MCF 10A (cell line): ENCODE results near the gene SEMA3F. TPM values are rescaled to one million over a fixed set of nuclear protein-coding genes. Genes with fewer than 3 reads are reported as not detected.

Experiments used
- BruUV-seq: library from RNA; stranded (reverse); fragments of 400-500 nt; replicated peaks from 2 replicates; lab custom pipeline; 2021; lab: Mats Ljungman, UMichigan
- CTCF ChIA-PET: fragments of 300-600 bp; sonication (Branson Sonifier 250); formaldehyde crosslinking; extraction: SDS; loops from one replicate; lab custom pipeline; 2021; ENCODE audit warnings: antibody characterized with exemption, inconsistent platforms; lab: Yijun Ruan, JAX
- POLR2A ChIA-PET: fragments of 300-600, 350-650 bp; sonication (Branson Sonifier 250); formaldehyde crosslinking; extraction: SDS; loops from one replicate; lab custom pipeline; 2020; ENCODE audit warnings: antibody characterized with exemption, inconsistent platforms; lab: Yijun Ruan, JAX
- DNase-seq: peaks from one replicate; pipeline ENCODE4 v3.0.0-alpha.2; 2018; ENCODE audit not compliant: unreplicated experiment
- H3K27ac Mint-ChIP-seq: one replicate; pipeline ENCODE4 v1.8.0; 2022; ENCODE audit warnings: mild to moderate bottlenecking, low read depth, mixed read lengths; ENCODE audit not compliant: unreplicated experiment
- H3K27me3 Mint-ChIP-seq: one replicate; pipeline ENCODE4 v1.8.0; 2022; ENCODE audit warnings: mixed read lengths; ENCODE audit not compliant: insufficient read depth, unreplicated experiment
- H3K36me3 Mint-ChIP-seq: one replicate; pipeline ENCODE4 v1.8.0; 2022; ENCODE audit warnings: mild to moderate bottlenecking, moderate library complexity, mixed read lengths; ENCODE audit not compliant: insufficient read depth, unreplicated experiment
- H3K4me1 Mint-ChIP-seq: one replicate; pipeline ENCODE4 v1.8.0; 2022; ENCODE audit warnings: mixed read lengths; ENCODE audit not compliant: insufficient read depth, unreplicated experiment
- H3K4me3 Mint-ChIP-seq: one replicate; pipeline ENCODE4 v1.8.0; 2022; ENCODE audit warnings: mild to moderate bottlenecking, moderate library complexity, mixed read lengths; ENCODE audit not compliant: unreplicated experiment
- H3K9me3 Mint-ChIP-seq: one replicate; pipeline ENCODE4 v1.8.0; 2022; ENCODE audit warnings: mixed read lengths; ENCODE audit not compliant: unreplicated experiment
- CTCF ChIP-seq: fragments of 200-600 bp; IDR thresholded peaks from one replicate; pipeline ENCODE4 v1.8.0; 2022; ENCODE audit warnings: antibody characterized with exemption, mild to moderate bottlenecking; ENCODE audit not compliant: unreplicated experiment
- intact Hi-C: fragments of 100-400 bp; cut with micrococcal nuclease; formaldehyde crosslinking; loops from 2 replicates; pipeline ENCODE4 v1.14.1; 2022
- total RNA-seq: library from RNA; stranded (reverse); gene quantifications from 2 replicates; pipeline ENCODE4 v1.2.3, GENCODE V29; 2022

Gene SEMA3F
- total RNA-seq, 1 experiment from 2014 or later: 34.6 TPM

GRCh38 chr3:50125541-50126286, 29.4 kb upstream of the SEMA3F start:
- no peaks in the 10 kb centered on the region for H3K9me3 Mint-ChIP-seq
- H3K4me1 Mint-ChIP-seq: peaks cover 15% of the 10 kb centered on the region
- intact Hi-C loops: no loop called here
- no peak overlapping the region for H3K4me3 Mint-ChIP-seq
- no peaks in the 10 kb centered on the region for H3K27me3 Mint-ChIP-seq
- DNase-seq: no peak
- no TSS peak for BruUV-seq
- H3K36me3 Mint-ChIP-seq: peaks cover 19% of the 10 kb centered on the region
- TF ChIP-seq CTCF: no peak
- CTCF ChIA-PET: interaction anchor here (0.6 to 16.6 kb wide), 3 partner anchors 10 to 100 kb away, joined by 3 to 245 read pairs (median 4); partner anchors contain the start of gene GNAT1
- POLR2A ChIA-PET: interaction anchor here (0.9 to 1.0 kb wide), 2 partner anchors 9 to 57 kb away, joined by 3 read pairs; no protein-coding TSS in a partner anchor
- no peak overlapping the region for H3K27ac Mint-ChIP-seq

- intact Hi-C loops: no loop called here
These were observed 28.6 kb upstream of the SEMA3F start for GRCh38 chr3:50126287-50127211.

GRCh38 chr3:50127251-50127691, 27.9 kb upstream of the SEMA3F start:
- no peaks in the 10 kb centered on the region for H3K27me3 Mint-ChIP-seq
- peaks cover 7% of the 10 kb centered on the region for H3K36me3 Mint-ChIP-seq
- CTCF ChIA-PET: interaction anchor here (0.6 to 16.6 kb wide), 2 partner anchors 51 to 62 kb away, joined by 3 to 245 read pairs; partner anchors contain the start of gene GNAT1
- no peaks in the 10 kb centered on the region for H3K9me3 Mint-ChIP-seq
- no peak overlapping the region for H3K27ac Mint-ChIP-seq
- peaks cover 10% of the 10 kb centered on the region for H3K4me1 Mint-ChIP-seq
- no peak for TF ChIP-seq CTCF
- H3K4me3 Mint-ChIP-seq: no peak overlapping the region
- no peak for DNase-seq
- BruUV-seq: no TSS peak
- intact Hi-C loops: no loop called here
- POLR2A ChIA-PET: no interaction called here

More at GRCh38 chr3:50126287-50127211, 28.6 kb upstream of the SEMA3F start:
- Mint-ChIP-seq H3K9me3 (no peaks in the 10 kb centered on the region), H3K27ac (no peak overlapping the region), H3K36me3 (peaks cover 12% of the 10 kb centered on the region), H3K4me3 (no peak overlapping the region), H3K4me1 (peaks cover 15% of the 10 kb centered on the region), H3K27me3 (no peaks in the 10 kb centered on the region)
- POLR2A ChIA-PET: interaction anchor here (0.9 to 1.0 kb wide), 2 partner anchors 8 to 56 kb away, joined by 3 read pairs; no protein-coding TSS in a partner anchor
- no TSS peak for BruUV-seq
- CTCF ChIA-PET: interaction anchor here (0.6 to 16.6 kb wide), 3 partner anchors 9 to 62 kb away, joined by 3 to 245 read pairs (median 4); partner anchors contain the start of gene GNAT1
- peak; percentile 47 for DNase-seq
- no peak for TF ChIP-seq CTCF
